IMR-90 (cell line): ENCODE results near the gene ATP5ME. TPM values are rescaled to one million over a fixed set of nuclear protein-coding genes. Genes with fewer than 3 reads are reported as not detected.
A peak's percentile ranks its signal among the peaks of the same experiment; 100 is the strongest.

ENCODE experiments used
- ATAC-seq: fragments of 200-7000 bp; cut with Tn5 transposase; 2 replicates; pipeline ENCODE4 v1.9.1; 2020; ENCODE audit warnings: low read depth, mild to moderate bottlenecking, moderate library complexity
- BruUV-seq: library from RNA; stranded (reverse); fragments of 400-500 nt; replicated peaks from 2 replicates; lab custom pipeline; 2021; lab: Mats Ljungman, UMichigan
- CTCF ChIA-PET: fragments of 300-600 bp; formaldehyde crosslinking; extraction: SDS; loops from one replicate; lab custom pipeline; 2021; ENCODE audit warnings: antibody characterized with exemption; lab: Yijun Ruan, JAX
- POLR2A ChIA-PET: fragments of 300-600 bp; sonication (Branson Sonifier 250); formaldehyde crosslinking; loops from one replicate; lab custom pipeline; 2022; ENCODE audit warnings: antibody characterized with exemption; ENCODE audit not compliant: unreplicated experiment; lab: Charles Lee
- DNase-seq: peaks from one replicate; pipeline ENCODE4 v3.0.0; 2013
- H2AFZ ChIP-seq: replicated peaks from 2 replicates; pipeline ENCODE3; 2013; ENCODE audit warnings: low read length, mild to moderate bottlenecking; ENCODE audit not compliant: poor library complexity
- H2AK5ac ChIP-seq: 2 replicates; pipeline ENCODE4 v1.6.1; 2013; ENCODE audit warnings: low read depth, low read length, inconsistent platforms
- H2AK9ac ChIP-seq: replicated peaks from 2 replicates; pipeline ENCODE3; 2013; ENCODE audit warnings: mild to moderate bottlenecking, low read depth, low read length, moderate library complexity; ENCODE audit not compliant: poor library complexity
- H2BK120ac ChIP-seq: 2 replicates; pipeline ENCODE4 v1.6.1; 2013; ENCODE audit warnings: low read depth, low read length, inconsistent platforms
- H2BK15ac ChIP-seq: 3 replicates; pipeline ENCODE4 v1.6.1; 2013; ENCODE audit warnings: low read depth, low read length, inconsistent platforms
- H2BK20ac ChIP-seq: 2 replicates; pipeline ENCODE4 v1.6.1; 2013; ENCODE audit warnings: low read depth, mild to moderate bottlenecking, inconsistent platforms, low read length, moderate library complexity
- H2BK5ac ChIP-seq: 2 replicates; pipeline ENCODE4 v1.6.1; 2013; ENCODE audit warnings: mild to moderate bottlenecking, low read depth, low read length, inconsistent platforms; ENCODE audit not compliant: poor library complexity, severe bottlenecking
- H3K14ac ChIP-seq: replicated peaks from 2 replicates; pipeline ENCODE4 v1.6.1; 2013; ENCODE audit warnings: low read depth, low read length, inconsistent platforms
- H3K18ac ChIP-seq: 2 replicates; pipeline ENCODE4 v1.6.1; 2013; ENCODE audit warnings: low read depth, low read length, control low read depth
- H3K23ac ChIP-seq: 2 replicates; pipeline ENCODE4 v1.6.1; 2013; ENCODE audit warnings: low read depth, low read length, inconsistent platforms
- H3K27ac ChIP-seq: 2 replicates; pipeline ENCODE4 v1.5.1; 2013; ENCODE audit warnings: mild to moderate bottlenecking, control low read depth, low read length; ENCODE audit not compliant: insufficient read depth
- H3K27me3 ChIP-seq: 2 replicates; pipeline ENCODE4 v1.6.1; 2013; ENCODE audit warnings: low read length; ENCODE audit not compliant: control insufficient read depth, insufficient read depth
- H3K36me3 ChIP-seq: 2 replicates; pipeline ENCODE4 v1.6.1; 2013; ENCODE audit warnings: low read length, mixed read lengths; ENCODE audit not compliant: control insufficient read depth, insufficient read depth
- H3K4ac ChIP-seq: 2 replicates; pipeline ENCODE4 v1.6.1; 2013; ENCODE audit warnings: low read depth, low read length, inconsistent platforms
- H3K4me1 ChIP-seq: 2 replicates; pipeline ENCODE4 v1.6.1; 2013; ENCODE audit warnings: low read length, mixed read lengths; ENCODE audit not compliant: control insufficient read depth, insufficient read depth
- H3K4me2 ChIP-seq: 2 replicates; pipeline ENCODE4 v1.6.1; 2013; ENCODE audit warnings: low read depth, mild to moderate bottlenecking, control low read depth, low read length, moderate library complexity
- H3K4me3 ChIP-seq: 2 replicates; pipeline ENCODE4 v1.5.1; 2013; ENCODE audit warnings: low read depth, mild to moderate bottlenecking, control low read depth, low read length, moderate library complexity; ENCODE audit not compliant: insufficient read depth
- H3K56ac ChIP-seq: 2 replicates; pipeline ENCODE4 v1.6.1; 2013; ENCODE audit warnings: low read length, inconsistent platforms; ENCODE audit not compliant: insufficient read depth; ENCODE audit errors: extremely low read depth
- H3K79me1 ChIP-seq, 2 experiments: 2 replicates each; pipeline ENCODE4 v1.6.1; 2013; ENCODE audit warnings: low read length in 2 of 2, inconsistent platforms in 1 of 2, low read depth in 1 of 2
- H3K9ac ChIP-seq: 2 replicates; pipeline ENCODE4 v1.6.1; 2013; ENCODE audit warnings: low read depth, low read length, control low read depth
- H3K9me1 ChIP-seq: 2 replicates; pipeline ENCODE4 v1.6.1; 2013; ENCODE audit warnings: low read length, inconsistent platforms; ENCODE audit not compliant: insufficient read depth
- H3K9me3 ChIP-seq: 2 replicates; pipeline ENCODE4 v1.6.1; 2013; ENCODE audit warnings: low read length; ENCODE audit not compliant: control insufficient read depth, insufficient read depth
- H4K20me1 ChIP-seq: 2 replicates; pipeline ENCODE4 v1.6.1; 2013; ENCODE audit warnings: low read length, inconsistent platforms; ENCODE audit not compliant: insufficient read depth
- H4K5ac ChIP-seq: 2 replicates; pipeline ENCODE4 v1.6.1; 2013; ENCODE audit warnings: mild to moderate bottlenecking, low read depth, low read length, control low read depth
- H4K8ac ChIP-seq, 2 experiments: 2 replicates each; pipeline ENCODE4 v1.6.1; 2013; ENCODE audit warnings: low read depth in 2 of 2, low read length in 2 of 2, control low read depth in 1 of 2, inconsistent platforms in 1 of 2
- H4K91ac ChIP-seq: 2 replicates; pipeline ENCODE4 v1.6.1; 2013; ENCODE audit warnings: low read depth, low read length, inconsistent platforms; ENCODE audit not compliant: insufficient read depth
- BHLHE40 ChIP-seq: fragments of 150-350 bp; IDR thresholded peaks from 2 replicates; pipeline ENCODE4 v1.6.1; 2016; ENCODE audit warnings: mild to moderate bottlenecking, low read depth, low read length
- MAFK ChIP-seq: IDR thresholded peaks from 2 replicates; pipeline ENCODE4 v1.6.1; 2012; ENCODE audit warnings: low read depth, low read length, improper control_type of control experiment
- RFX5 ChIP-seq: IDR thresholded peaks from 2 replicates; pipeline ENCODE4 v1.8.0; 2012; ENCODE audit warnings: low read depth, mild to moderate bottlenecking, low read length, moderate library complexity
- WGBS, 2 experiments: methylation state at CpG; one replicate each; pipeline versions ENCODE4 v1.1.5 to v1.1.7; 2013; ENCODE audit warnings: missing lambda C conversion rate in 2 of 2; ENCODE audit not compliant: insufficient read length in 1 of 2; ENCODE audit errors: extremely low coverage in 2 of 2; 5-methylcytosine and 5-hydroxymethylcytosine counted together
- dilution Hi-C: fragments of 300-500 bp; cut with HindIII; formaldehyde crosslinking; loops from one replicate; pipeline ENCODE4 v1.14.3; 2018; ENCODE audit warnings: low sequenced_read_pairs; ENCODE audit not compliant: unreplicated experiment
- in situ Hi-C: fragments of 300-500 bp; cut with MboI; formaldehyde crosslinking; loops from 3 replicates; pipeline ENCODE4 v1.14.3; 2019; ENCODE audit warnings: low sequenced_read_pairs, inconsistent platforms, mixed read lengths
- intact Hi-C: fragments of 100-400 bp; cut with micrococcal nuclease; formaldehyde crosslinking; loops from 2 replicates; pipeline ENCODE4 v1.10.0; 2022
- polyA plus RNA-seq, 3 experiments: library from polyadenylated mRNA; depleted of rRNA; stranded (reverse); fragments of >200 nt; gene quantifications; 2 replicates each; pipeline ENCODE4 v1.2.3, GENCODE V29; 2012; ENCODE audit warnings: low replicate concordance in 1 of 3
- total RNA-seq: library from RNA; depleted of rRNA; stranded (reverse); fragments of >200 nt; gene quantifications from 2 replicates; pipeline ENCODE4 v1.2.3, GENCODE V29; 2012

ATP5ME gene
- total and polyA plus RNA-seq, 2 of the 4 experiments (the other 2 are of a cell fraction), result 39.3 to 603 TPM

- Histone ChIP-seq H2AK5ac (no peak overlapping the region), H4K91ac (no peak overlapping the region), H2BK15ac (no peak overlapping the region), H2BK5ac (no peak overlapping the region), H4K20me1 (no peaks in the 10 kb centered on the region), H2AFZ (peak overlapping the region; percentile 43), H2BK120ac (no peak overlapping the region), H3K79me1 (no peaks in the 10 kb centered on the region), H3K9me1 (no peaks in the 10 kb centered on the region), H3K27me3 (peaks cover 11% of the 10 kb centered on the region; the same call in 1 of the 2 replicates), H3K56ac (no peak overlapping the region), H3K4me2 (no peak overlapping the region), H4K8ac (no peak overlapping the region), H3K9me3 (peaks cover 3% of the 10 kb centered on the region), H3K14ac (no peak overlapping the region), H3K4me3 (no peak overlapping the region), H3K36me3 (no peaks in the 10 kb centered on the region), H4K5ac (no peak overlapping the region), H3K4ac (no peak overlapping the region), H3K27ac (no peak overlapping the region), H3K4me1 (no peaks in the 10 kb centered on the region), H3K23ac (no peak overlapping the region), H2BK20ac (no peak overlapping the region), H2AK9ac (no peak overlapping the region), H3K18ac (no peak overlapping the region), H3K9ac (no peak overlapping the region)
- in situ Hi-C loops, result no loop called here
- no peak for TF ChIP-seq MAFK
- TF ChIP-seq BHLHE40, result no peak
- no peak for TF ChIP-seq RFX5
- dilution Hi-C loops, result no loop called here
- ATAC-seq (no peak), DNase-seq (no peak)
- 77% methylated on average over 6 of the region's 13 CpGs; no CpG with 5 or more reads in 1 of the 2 experiments for WGBS, 2 experiments
- ChIA-PET POLR2A (no interaction called here), CTCF (no interaction called here)
- intact Hi-C loops, result no loop called here
- BruUV-seq, result no TSS peak
Measured at GRCh38 chr4:649751-650310, 24.2 kb downstream of the ATP5ME start.
